ENCODE data around the gene WWOX. TPM values are rescaled to one million over a fixed set of nuclear protein-coding genes. Genes with fewer than 3 reads are reported as not detected.
"Not testable (repeated sequence)": the region's sequence is repeated elsewhere in the genome, so short reads cannot be mapped to it uniquely, and the experiment has no call there.

The WWOX gene
- total RNA-seq, 1 experiment from 2014 or later, result 35.6 TPM

DNA sequence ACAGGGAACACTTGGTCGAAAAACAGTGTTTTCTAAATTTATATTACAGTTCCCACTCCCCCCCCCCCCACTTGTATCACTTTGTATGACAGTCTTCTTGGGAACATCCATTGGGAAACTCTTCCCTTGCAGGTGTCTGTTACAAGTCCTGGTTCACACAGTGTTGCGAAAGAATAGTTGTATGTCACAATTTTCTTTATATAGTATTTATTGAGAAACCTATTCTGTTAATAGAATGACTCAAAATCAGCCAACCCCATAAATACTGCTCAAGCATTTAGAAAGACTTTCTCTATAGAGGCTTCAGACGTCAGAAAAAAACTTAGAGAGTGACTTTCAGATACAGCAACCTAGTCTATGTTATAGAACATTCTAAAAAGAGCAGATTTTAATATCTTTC lies 414.4 kb downstream of the WWOX start:
- no TSS peak for BruUV-seq (replicated peaks)
- ChIA-PET CTCF (no interaction called here), POLR2A (ENCODE audit: unreplicated experiment) (no interaction called here)
- Histone ChIP-seq H4K20me1 (ENCODE audit: insufficient read depth) (no peaks in the 10 kb centered on the region), H3K4me1 (replicated peaks; ENCODE audit: insufficient read depth) (no peaks in the 10 kb centered on the region), H3K9me2 (ENCODE audit: insufficient read depth) (no peaks in the 10 kb centered on the region), H3K9me3 (ENCODE audit: insufficient read depth, low read depth) (no peaks in the 10 kb centered on the region), H2AFZ (no peak overlapping the region), H3F3A (ENCODE audit: insufficient read depth, low read depth) (no peaks in the 10 kb centered on the region), H3K79me2 (ENCODE audit: low read depth) (no peaks in the 10 kb centered on the region), H3K4me3 (no peak overlapping the region), H3K27me3 (ENCODE audit: insufficient read depth, low read depth) (no peaks in the 10 kb centered on the region), H3K4me2 (no peak overlapping the region), H3K27ac (no peak overlapping the region), H3K36me3 (ENCODE audit: low read depth) (no peaks in the 10 kb centered on the region)
- intact Hi-C loops (cut with micrococcal nuclease; ENCODE audit: unreplicated experiment), result no loop called here
- no peak for DNase-seq
- no peak for TF ChIP-seq EZH2 (IDR thresholded peaks at IDR 0.05; ENCODE audit: low read depth)
- TF ChIP-seq, protein P1, sequence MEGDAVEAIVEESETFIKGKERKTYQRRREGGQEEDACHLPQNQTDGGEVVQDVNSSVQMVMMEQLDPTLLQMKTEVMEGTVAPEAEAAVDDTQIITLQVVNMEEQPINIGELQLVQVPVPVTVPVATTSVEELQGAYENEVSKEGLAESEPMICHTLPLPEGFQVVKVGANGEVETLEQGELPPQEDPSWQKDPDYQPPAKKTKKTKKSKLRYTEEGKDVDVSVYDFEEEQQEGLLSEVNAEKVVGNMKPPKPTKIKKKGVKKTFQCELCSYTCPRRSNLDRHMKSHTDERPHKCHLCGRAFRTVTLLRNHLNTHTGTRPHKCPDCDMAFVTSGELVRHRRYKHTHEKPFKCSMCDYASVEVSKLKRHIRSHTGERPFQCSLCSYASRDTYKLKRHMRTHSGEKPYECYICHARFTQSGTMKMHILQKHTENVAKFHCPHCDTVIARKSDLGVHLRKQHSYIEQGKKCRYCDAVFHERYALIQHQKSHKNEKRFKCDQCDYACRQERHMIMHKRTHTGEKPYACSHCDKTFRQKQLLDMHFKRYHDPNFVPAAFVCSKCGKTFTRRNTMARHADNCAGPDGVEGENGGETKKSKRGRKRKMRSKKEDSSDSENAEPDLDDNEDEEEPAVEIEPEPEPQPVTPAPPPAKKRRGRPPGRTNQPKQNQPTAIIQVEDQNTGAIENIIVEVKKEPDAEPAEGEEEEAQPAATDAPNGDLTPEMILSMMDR (conservative IDR thresholded peaks at IDR 0.05), result no peak

DNA sequence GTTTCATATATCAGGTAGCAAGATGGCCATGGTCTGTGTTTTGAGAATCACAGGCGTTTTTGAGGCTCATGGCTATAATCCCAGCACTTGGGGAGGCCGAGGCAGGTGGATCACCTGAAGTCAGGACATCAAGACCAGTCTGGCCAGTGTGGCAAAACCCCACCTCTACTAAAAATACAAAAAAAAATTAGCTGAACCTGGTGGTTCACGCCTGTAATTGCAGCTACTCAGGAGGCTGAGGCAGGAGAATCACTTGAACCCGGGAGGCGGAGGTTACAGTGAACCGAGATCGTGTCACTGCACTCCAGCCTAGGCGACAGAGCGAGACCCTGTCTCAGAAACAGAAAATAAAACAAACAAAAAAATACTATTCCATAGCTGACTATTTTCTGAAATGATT lies 415.4 kb downstream of the WWOX start:
- CTCF ChIA-PET; H3K27me3 ChIP-seq (ENCODE audit: insufficient read depth, low read depth); POLR2A ChIA-PET (ENCODE audit: unreplicated experiment); H3K9me2 ChIP-seq (ENCODE audit: insufficient read depth); H3K36me3 ChIP-seq (ENCODE audit: low read depth); H2AFZ ChIP-seq; H3K9me3 ChIP-seq (ENCODE audit: insufficient read depth, low read depth); H3K79me2 ChIP-seq (ENCODE audit: low read depth); H3K27ac ChIP-seq; H3K4me1 ChIP-seq (replicated peaks; ENCODE audit: insufficient read depth); H4K20me1 ChIP-seq (ENCODE audit: insufficient read depth); H3K4me3 ChIP-seq; DNase-seq; BruUV-seq (replicated peaks); intact Hi-C loops (cut with micrococcal nuclease; ENCODE audit: unreplicated experiment); H3K4me2 ChIP-seq; H3F3A ChIP-seq (ENCODE audit: insufficient read depth, low read depth): not testable (repeated sequence)

DNA sequence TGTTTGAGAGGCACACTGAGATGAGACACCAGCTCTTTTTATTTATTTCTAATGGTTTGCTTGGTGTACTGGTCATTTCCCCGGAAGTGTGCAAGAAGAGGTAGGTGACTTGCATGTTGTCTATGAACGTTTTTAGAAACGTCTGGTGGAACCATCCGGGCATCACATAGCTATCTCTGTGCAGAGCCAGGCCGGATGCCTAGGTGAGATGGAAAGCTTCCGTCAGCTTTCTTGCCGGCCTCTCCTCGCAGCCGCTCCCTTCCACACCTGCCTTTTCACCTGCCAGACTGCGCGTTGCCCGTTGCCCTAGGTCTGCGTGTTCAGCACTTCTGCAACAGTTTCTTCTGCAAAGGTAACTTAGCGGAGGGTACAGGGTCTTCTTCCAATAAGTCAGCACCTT lies 416.0 kb downstream of the WWOX start:
- H3K9me3 ChIP-seq (ENCODE audit: insufficient read depth, low read depth), result no peaks in the 10 kb centered on the region
- H3K4me1 ChIP-seq (replicated peaks; ENCODE audit: insufficient read depth), result no peaks in the 10 kb centered on the region
- ChIA-PET POLR2A (ENCODE audit: unreplicated experiment) (no interaction called here), CTCF (no interaction called here)
- intact Hi-C loops (cut with micrococcal nuclease; ENCODE audit: unreplicated experiment), result no loop called here
- no peaks in the 10 kb centered on the region for H3K9me2 ChIP-seq (ENCODE audit: insufficient read depth)
- no peaks in the 10 kb centered on the region for H3K79me2 ChIP-seq (ENCODE audit: low read depth)
- H3K27ac ChIP-seq, result no peak overlapping the region
- TF ChIP-seq, protein P1 (conservative IDR thresholded peaks at IDR 0.05), result no peak
- TF ChIP-seq EZH2 (IDR thresholded peaks at IDR 0.05; ENCODE audit: low read depth), result no peak
- H3F3A ChIP-seq (ENCODE audit: insufficient read depth, low read depth), result no peaks in the 10 kb centered on the region
- BruUV-seq (replicated peaks), result no TSS peak
- DNase-seq, result no peak
- no peaks in the 10 kb centered on the region for H3K36me3 ChIP-seq (ENCODE audit: low read depth)
- H4K20me1 ChIP-seq (ENCODE audit: insufficient read depth), result no peaks in the 10 kb centered on the region
- no peaks in the 10 kb centered on the region for H3K27me3 ChIP-seq (ENCODE audit: insufficient read depth, low read depth)
- no peak overlapping the region for H3K4me2 ChIP-seq
- no peak overlapping the region for H3K4me3 ChIP-seq
- H2AFZ ChIP-seq, result no peak overlapping the region

DNA sequence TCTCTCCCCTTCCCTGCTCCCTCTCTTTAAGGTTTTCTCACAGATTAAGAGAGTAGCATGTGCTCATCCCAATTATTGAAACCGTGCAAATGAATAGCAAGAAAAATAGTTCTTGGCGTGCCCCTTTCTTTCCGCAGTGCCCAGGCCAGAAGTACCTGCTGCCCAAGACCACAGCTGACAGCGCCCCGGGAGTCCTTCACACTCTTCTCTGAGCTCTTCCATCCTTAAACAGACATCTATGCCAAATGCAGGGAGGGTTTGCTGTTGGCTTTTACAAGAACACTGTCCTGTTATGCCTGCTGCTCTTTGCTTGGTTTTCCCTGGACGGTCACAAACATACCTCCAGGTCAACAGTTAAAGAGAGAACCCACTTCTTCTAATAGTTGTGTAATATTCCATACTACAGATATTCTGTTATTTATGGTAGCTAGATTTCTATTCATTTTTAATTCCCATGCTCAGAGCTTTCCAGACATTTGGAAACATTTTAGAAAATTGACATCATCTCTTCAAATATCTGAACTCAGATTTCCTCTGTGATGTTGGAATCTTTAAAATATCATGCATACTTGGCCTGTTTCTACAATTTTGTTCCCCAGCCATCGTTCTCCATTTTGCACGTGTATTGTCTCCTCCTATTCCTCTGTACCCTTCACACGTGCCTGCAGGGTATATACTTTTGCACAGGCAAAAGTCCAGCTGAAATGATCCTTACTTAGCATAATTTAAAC lies 416.7 kb downstream of the WWOX start:
- POLR2A ChIA-PET (ENCODE audit: unreplicated experiment), result no interaction called here
- CTCF ChIA-PET, result no interaction called here
- Histone ChIP-seq H2AFZ (no peak overlapping the region), H3K9me3 (ENCODE audit: insufficient read depth, low read depth) (no peaks in the 10 kb centered on the region), H3F3A (ENCODE audit: insufficient read depth, low read depth) (no peaks in the 10 kb centered on the region), H3K9me2 (ENCODE audit: insufficient read depth) (no peaks in the 10 kb centered on the region), H3K4me3 (no peak overlapping the region), H3K27me3 (ENCODE audit: insufficient read depth, low read depth) (no peaks in the 10 kb centered on the region), H3K79me2 (ENCODE audit: low read depth) (no peaks in the 10 kb centered on the region), H3K4me1 (replicated peaks; ENCODE audit: insufficient read depth) (no peaks in the 10 kb centered on the region), H3K27ac (no peak overlapping the region), H3K36me3 (ENCODE audit: low read depth) (no peaks in the 10 kb centered on the region), H4K20me1 (ENCODE audit: insufficient read depth) (no peaks in the 10 kb centered on the region), H3K4me2 (no peak overlapping the region)
- intact Hi-C loops (cut with micrococcal nuclease; ENCODE audit: unreplicated experiment), result no loop called here
- no peak for DNase-seq
- TF ChIP-seq, protein P1 (conservative IDR thresholded peaks at IDR 0.05), result no peak
- TF ChIP-seq EZH2 (IDR thresholded peaks at IDR 0.05; ENCODE audit: low read depth), result no peak
- BruUV-seq (replicated peaks), result no TSS peak

Measured in PC-9 (cell line).